H1 (cell line): Measurements from ENCODE around the gene PSME4. TPM values are rescaled to one million over a fixed set of nuclear protein-coding genes. Genes with fewer than 3 reads are reported as not detected.

ENCODE experiments used
- CTCF ChIA-PET: fragments of 300-600 bp; sonication (Branson Sonifier 250); formaldehyde crosslinking; loops from one replicate; lab custom pipeline; 2021; ENCODE audit not compliant: partially characterized antibody; lab: Charles Lee
- POLR2A ChIA-PET: fragments of 300-600 bp; sonication (Branson Sonifier 250); formaldehyde crosslinking; loops from one replicate; lab custom pipeline; 2021; ENCODE audit warnings: inconsistent platforms; ENCODE audit not compliant: partially characterized antibody; lab: Charles Lee
- DNase-seq, 2 experiments: peaks; one replicate each; pipeline versions ENCODE4 v3.0.0 to v3.0.0-alpha.2; 2010 to 2022; ENCODE audit warnings: low spot score in 2 of 2, low read depth in 1 of 2, mixed read lengths in 1 of 2
- FAIRE-seq: peaks from 2 replicates; lab custom pipeline; 2011; peaks lifted over from hg19 to GRCh38; lab: Jason Lieb, UNC
- H2AFZ ChIP-seq: 2 replicates; pipeline ENCODE4 v1.8.1; 2012; ENCODE audit warnings: low read length, inconsistent platforms
- H2AK5ac ChIP-seq: 2 replicates; pipeline ENCODE4 v1.6.1; 2013; ENCODE audit warnings: low read depth, low read length
- H2BK120ac ChIP-seq: replicated peaks from 2 replicates; pipeline ENCODE3; 2013; ENCODE audit warnings: low read depth, low read length, inconsistent platforms
- H2BK12ac ChIP-seq: 2 replicates; pipeline ENCODE4 v1.6.1; 2013; ENCODE audit warnings: low read depth, low read length
- H2BK15ac ChIP-seq: 2 replicates; pipeline ENCODE4 v1.6.1; 2013; ENCODE audit warnings: low read length
- H2BK20ac ChIP-seq: 2 replicates; pipeline ENCODE4 v1.6.1; 2013; ENCODE audit warnings: low read length
- H2BK5ac ChIP-seq: 2 replicates; pipeline ENCODE4 v1.6.1; 2013; ENCODE audit warnings: low read depth, low read length
- H3K14ac ChIP-seq: 2 replicates; pipeline ENCODE4 v1.6.1; 2013; ENCODE audit warnings: inconsistent platforms; ENCODE audit not compliant: insufficient read length
- H3K18ac ChIP-seq: 2 replicates; pipeline ENCODE4 v1.6.1; 2013; ENCODE audit warnings: low read length; ENCODE audit errors: extremely low read depth
- H3K23ac ChIP-seq: 2 replicates; pipeline ENCODE4 v1.6.1; 2013; ENCODE audit warnings: inconsistent platforms; ENCODE audit not compliant: insufficient read length
- H3K23me2 ChIP-seq: 2 replicates; pipeline ENCODE4 v1.6.1; 2013; ENCODE audit warnings: low read depth, low read length
- H3K27ac ChIP-seq: 2 replicates; pipeline ENCODE4 v1.6.1; 2011; ENCODE audit warnings: low read depth, low read length, inconsistent platforms
- H3K27me3 ChIP-seq, 4 experiments: replicated peaks in 1 of 4; 1 replicate in 1 of 4; 2 replicates in 3 of 4; pipeline versions ENCODE4 v1.6.1 to v1.8.1; 2011 to 2013; ENCODE audit warnings: low read length in 3 of 4, mild to moderate bottlenecking in 3 of 4, inconsistent platforms in 2 of 4, mixed read lengths in 2 of 4, moderate library complexity in 1 of 4; ENCODE audit not compliant: control insufficient read depth in 3 of 4, insufficient read depth in 3 of 4; ENCODE audit errors: extremely low read depth in 1 of 4
- H3K36me3 ChIP-seq, 4 experiments: 2 replicates each; pipeline versions ENCODE4 v1.6.1 to v1.8.1; 2011 to 2013; ENCODE audit warnings: mild to moderate bottlenecking in 4 of 4, low read length in 3 of 4, moderate library complexity in 2 of 4, control low read depth in 1 of 4, inconsistent platforms in 1 of 4; ENCODE audit not compliant: insufficient read depth in 4 of 4, control insufficient read depth in 2 of 4
- H3K4ac ChIP-seq: replicated peaks from 2 replicates; pipeline ENCODE3; 2013; ENCODE audit warnings: low read length, low read depth, mixed read lengths, inconsistent platforms; ENCODE audit not compliant: insufficient read length
- H3K4me1 ChIP-seq, 4 experiments: replicated peaks in 1 of 4; 1 replicate in 1 of 4; 2 replicates in 3 of 4; pipeline versions ENCODE4 v1.6.1 to v1.8.1; 2011 to 2013; ENCODE audit warnings: low read length in 3 of 4, inconsistent platforms in 2 of 4, mixed read lengths in 1 of 4; ENCODE audit not compliant: insufficient read depth in 4 of 4, control insufficient read depth in 3 of 4
- H3K4me2 ChIP-seq, 2 experiments: 2 replicates each; pipeline versions ENCODE4 v1.6.1 to v1.8.1; 2011 to 2013; ENCODE audit warnings: low read depth in 2 of 2, low read length in 2 of 2, control low read depth in 1 of 2, inconsistent platforms in 1 of 2, mild to moderate bottlenecking in 1 of 2; ENCODE audit not compliant: insufficient read depth in 1 of 2
- H3K4me3 ChIP-seq, 4 experiments: fragments of 200-600, 300-600 bp in 1 of 4; sonication (generic), shearing (Covaris generic), sonication (Bioruptor Twin) in 1 of 4; 2 replicates each; pipeline versions ENCODE4 v1.5.1 to v1.8.1; 2011 to 2016; ENCODE audit warnings: low read length in 4 of 4, low read depth in 3 of 4, control low read depth in 2 of 4, inconsistent platforms in 2 of 4, mild to moderate bottlenecking in 2 of 4, mixed read lengths in 1 of 4, moderate library complexity in 1 of 4; ENCODE audit not compliant: insufficient read depth in 2 of 4; ENCODE audit errors: extremely low read depth in 1 of 4
- H3K56ac ChIP-seq: replicated peaks from 2 replicates; pipeline ENCODE3; 2013; ENCODE audit warnings: low read depth, mild to moderate bottlenecking, mixed read lengths, low read length, inconsistent platforms; ENCODE audit not compliant: insufficient read length
- H3K79me1 ChIP-seq: 2 replicates; pipeline ENCODE4 v1.6.1; 2013; ENCODE audit warnings: low read depth, low read length, control low read depth
- H3K79me2 ChIP-seq, 2 experiments: 2 replicates each; pipeline versions ENCODE4 v1.6.1 to v1.8.1; 2012 to 2013; ENCODE audit warnings: low read length in 2 of 2, mild to moderate bottlenecking in 2 of 2, inconsistent platforms in 1 of 2; ENCODE audit not compliant: insufficient read depth in 2 of 2, control insufficient read depth in 1 of 2
- H3K9ac ChIP-seq, 4 experiments: replicated peaks in 1 of 4; 1 replicate in 1 of 4; 2 replicates in 3 of 4; pipeline versions ENCODE4 v1.6.1 to v1.8.1; 2011 to 2013; ENCODE audit warnings: low read depth in 3 of 4, low read length in 3 of 4, control low read depth in 2 of 4, mild to moderate bottlenecking in 2 of 4, moderate library complexity in 2 of 4, inconsistent platforms in 1 of 4; ENCODE audit errors: extremely low read depth in 1 of 4
- H3K9me3 ChIP-seq, 2 experiments: 2 replicates each; pipeline versions ENCODE4 v1.6.1 to v1.8.1; 2012 to 2013; ENCODE audit warnings: mild to moderate bottlenecking in 2 of 2, moderate library complexity in 2 of 2, control low read depth in 1 of 2, inconsistent platforms in 1 of 2, low read depth in 1 of 2, low read length in 1 of 2, mixed read lengths in 1 of 2; ENCODE audit not compliant: insufficient read depth in 2 of 2
- H4K20me1 ChIP-seq, 2 experiments: replicated peaks in 1 of 2; 2 replicates each; pipeline versions ENCODE3 to v1.8.1; 2011 to 2013; ENCODE audit warnings: inconsistent platforms in 2 of 2, low read length in 2 of 2, mild to moderate bottlenecking in 1 of 2; ENCODE audit not compliant: insufficient read depth in 2 of 2, control insufficient read depth in 1 of 2
- H4K5ac ChIP-seq: 2 replicates; pipeline ENCODE4 v1.6.1; 2013; ENCODE audit warnings: low read length, low read depth, mixed read lengths, inconsistent platforms; ENCODE audit not compliant: insufficient read length
- H4K8ac ChIP-seq: 2 replicates; pipeline ENCODE4 v1.8.0; 2013; ENCODE audit warnings: mild to moderate bottlenecking, moderate library complexity, low read length, inconsistent platforms; ENCODE audit not compliant: insufficient read depth; ENCODE audit errors: extremely low read depth
- H4K91ac ChIP-seq: replicated peaks from 2 replicates; pipeline ENCODE3; 2013; ENCODE audit warnings: low read length, mixed read lengths, inconsistent platforms; ENCODE audit not compliant: insufficient read length
- EZH2 ChIP-seq: fragments of 200-600 bp; sonication (generic); IDR thresholded peaks from 2 replicates; pipeline ENCODE4 v1.7.1; 2012; ENCODE audit warnings: low read depth, mild to moderate bottlenecking, moderate library complexity, low read length, inconsistent platforms; ENCODE audit not compliant: severe bottlenecking
- MAFK ChIP-seq: IDR thresholded peaks from 2 replicates; pipeline ENCODE4 v1.6.1; 2012; ENCODE audit warnings: low read depth, mild to moderate bottlenecking, improper control_type of control experiment, low read length
- WGBS, 2 experiments: shearing (Covaris generic) in 1 of 2; methylation state at CpG; one replicate each; pipeline versions ENCODE4 v1.1.6 to v1.1.7; 2013 to 2015; ENCODE audit warnings: low lambda C conversion rate in 2 of 2, mixed read lengths in 2 of 2, inconsistent platforms in 1 of 2, low coverage in 1 of 2, missing lambda C conversion rate in 1 of 2; ENCODE audit not compliant: insufficient replicate concordance in 2 of 2, insufficient coverage in 1 of 2, insufficient read length in 1 of 2; ENCODE audit errors: extremely low coverage in 1 of 2, missing lambda C conversion rate in 1 of 2; 5-methylcytosine and 5-hydroxymethylcytosine counted together
- polyA plus RNA-seq, 7 experiments: library from polyadenylated mRNA; depleted of rRNA in 3 of 7; stranded (reverse) in 5 of 7; unstranded in 2 of 7; fragments of >200 nt in 5 of 7; fragments of 200-250 nt in 2 of 7; gene quantifications; 1 replicate in 5 of 7; 2 replicates in 1 of 7; 4 replicates in 1 of 7; pipeline versions ENCODE4 v1.2.1 to v1.2.3, GENCODE V29; 2011 to 2013; ENCODE audit warnings: missing spikeins in 2 of 7, mixed read lengths in 2 of 7
- total RNA-seq: library from RNA; stranded (reverse); fragmentation: NEBNext Ultra II Directional; extraction: Animal tissue kit (Norgen Biotek cat#: 25700); gene quantifications from 2 replicates; pipeline ENCODE4 v1.2.1, GENCODE V29; 2021

The PSME4 gene
- total and polyA plus RNA-seq, 2 of the 8 experiments (the other 6 are each of a cell fraction or from before 2014, with no cell fraction given): 42.2 to 116 TPM

DNA sequence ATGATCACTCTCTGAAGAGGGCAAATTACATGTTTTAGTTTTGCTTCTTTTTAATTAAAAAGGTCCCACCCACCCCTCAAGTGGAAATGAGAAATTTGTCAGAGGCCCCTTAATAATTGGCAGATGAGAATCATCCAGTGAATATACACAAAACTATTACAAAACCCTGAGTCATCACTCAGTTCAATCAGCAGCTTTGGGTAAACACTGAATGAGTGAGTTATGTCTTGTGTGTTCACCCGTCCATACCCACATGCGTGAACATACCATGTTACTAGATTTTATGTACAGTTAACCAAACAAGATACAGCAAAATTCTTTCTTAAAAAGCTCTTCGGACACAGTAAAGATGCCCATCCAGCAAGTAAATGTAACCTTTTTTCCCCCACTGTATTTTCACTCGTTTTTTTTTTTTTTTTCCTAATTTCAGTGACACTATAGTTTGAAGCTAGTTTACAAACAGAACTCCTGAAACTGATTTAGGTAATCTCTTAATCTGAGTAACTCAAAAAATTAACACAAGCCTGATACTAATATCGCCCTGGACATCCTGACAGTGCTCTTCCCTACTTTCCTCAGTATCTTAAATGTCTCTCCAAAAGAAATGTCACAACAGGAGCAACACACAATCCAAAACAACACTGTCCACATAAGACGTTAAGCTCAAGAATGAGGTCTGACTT is 1.4 kb downstream of the PSME4 start:
- H3K23me2 ChIP-seq: peaks cover 5% of the 10 kb centered on the region
- no peak for FAIRE-seq
- H3K4me1 ChIP-seq: peaks cover 0 to 6% (median 3%) of the 10 kb centered on the region in 4 experiments; a peak in 4 of 7 replicates
- peak overlapping the region; percentile 94 to 97 (median 96) for H3K4me3 ChIP-seq
- ChIA-PET POLR2A (interaction anchor here (1.0 to 3.4 kb wide), 7 partner anchors 9 to 112 kb away, joined by 3 to 25 read pairs (median 3); no protein-coding TSS in a partner anchor), CTCF (interaction anchor here (0.6 to 1.1 kb wide), 2 partner anchors 40 to 533 kb away, joined by 3 to 4 read pairs; no protein-coding TSS in a partner anchor)
- no peak overlapping the region for H2BK12ac ChIP-seq
- H3K9ac ChIP-seq: peak overlapping the region; percentile 78 to 93 (median 87); a peak in 6 of 7 replicates
- peak overlapping the region; percentile 70 to 91 for H3K4me2 ChIP-seq
- no peak overlapping the region for H2BK5ac ChIP-seq
- H3K14ac ChIP-seq: no peak overlapping the region
- no peaks in the 10 kb centered on the region for H3K9me3 ChIP-seq
- H4K20me1 ChIP-seq: peaks cover 8% of the 10 kb centered on the region in 2 experiments
- no peak overlapping the region for H3K56ac ChIP-seq
- no peak overlapping the region for H2BK20ac ChIP-seq
- H4K5ac ChIP-seq: no peak overlapping the region
- peaks cover 0 to 3% (median 0%) of the 10 kb centered on the region in 4 experiments; a peak in 1 of 8 replicates for H3K36me3 ChIP-seq
- no peak overlapping the region for H3K18ac ChIP-seq
- H2AK5ac ChIP-seq: no peak overlapping the region
- no peak overlapping the region for H2BK15ac ChIP-seq
- no peak overlapping the region for H4K91ac ChIP-seq
- no peaks in the 10 kb centered on the region for H3K27me3 ChIP-seq
- no peak for DNase-seq
- TF ChIP-seq MAFK: peak; percentile 35; the same call in 1 of the 2 replicates
- no peak for TF ChIP-seq EZH2
- no peak overlapping the region for H2AFZ ChIP-seq
- H3K23ac ChIP-seq: no peak overlapping the region
- H3K27ac ChIP-seq: no peak overlapping the region; the same call in 1 of the 2 replicates
- H3K4ac ChIP-seq: no peak overlapping the region
- 32% methylated on average over 5 of the region's 6 CpGs; no CpG with 5 or more reads in 1 of the 2 experiments for WGBS, 2 experiments
- H4K8ac ChIP-seq: no peak overlapping the region
- H3K79me2 ChIP-seq: peaks cover 39 to 65% of the 10 kb centered on the region in 2 experiments
- no peak overlapping the region for H2BK120ac ChIP-seq
- H3K79me1 ChIP-seq: no peaks in the 10 kb centered on the region
